ENCODE measurements around the gene ARR3.

ARR3 gene

GRCh38 chrX:70231666-70232065 lies 36.5 kb upstream of the ARR3 start:
- TF ChIP-seq, protein P1, sequence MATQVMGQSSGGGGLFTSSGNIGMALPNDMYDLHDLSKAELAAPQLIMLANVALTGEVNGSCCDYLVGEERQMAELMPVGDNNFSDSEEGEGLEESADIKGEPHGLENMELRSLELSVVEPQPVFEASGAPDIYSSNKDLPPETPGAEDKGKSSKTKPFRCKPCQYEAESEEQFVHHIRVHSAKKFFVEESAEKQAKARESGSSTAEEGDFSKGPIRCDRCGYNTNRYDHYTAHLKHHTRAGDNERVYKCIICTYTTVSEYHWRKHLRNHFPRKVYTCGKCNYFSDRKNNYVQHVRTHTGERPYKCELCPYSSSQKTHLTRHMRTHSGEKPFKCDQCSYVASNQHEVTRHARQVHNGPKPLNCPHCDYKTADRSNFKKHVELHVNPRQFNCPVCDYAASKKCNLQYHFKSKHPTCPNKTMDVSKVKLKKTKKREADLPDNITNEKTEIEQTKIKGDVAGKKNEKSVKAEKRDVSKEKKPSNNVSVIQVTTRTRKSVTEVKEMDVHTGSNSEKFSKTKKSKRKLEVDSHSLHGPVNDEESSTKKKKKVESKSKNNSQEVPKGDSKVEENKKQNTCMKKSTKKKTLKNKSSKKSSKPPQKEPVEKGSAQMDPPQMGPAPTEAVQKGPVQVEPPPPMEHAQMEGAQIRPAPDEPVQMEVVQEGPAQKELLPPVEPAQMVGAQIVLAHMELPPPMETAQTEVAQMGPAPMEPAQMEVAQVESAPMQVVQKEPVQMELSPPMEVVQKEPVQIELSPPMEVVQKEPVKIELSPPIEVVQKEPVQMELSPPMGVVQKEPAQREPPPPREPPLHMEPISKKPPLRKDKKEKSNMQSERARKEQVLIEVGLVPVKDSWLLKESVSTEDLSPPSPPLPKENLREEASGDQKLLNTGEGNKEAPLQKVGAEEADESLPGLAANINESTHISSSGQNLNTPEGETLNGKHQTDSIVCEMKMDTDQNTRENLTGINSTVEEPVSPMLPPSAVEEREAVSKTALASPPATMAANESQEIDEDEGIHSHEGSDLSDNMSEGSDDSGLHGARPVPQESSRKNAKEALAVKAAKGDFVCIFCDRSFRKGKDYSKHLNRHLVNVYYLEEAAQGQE (IDR thresholded peaks at IDR 0.05; ENCODE audit: low read depth): no peak
- TF ChIP-seq TAF1 (IDR thresholded peaks at IDR 0.05; ENCODE audit: low read depth) (no peak), RAD21 (IDR thresholded peaks at IDR 0.05; ENCODE audit: low read depth) (no peak), EGR1 (IDR thresholded peaks at IDR 0.05) (no peak), ZBTB7A (IDR thresholded peaks at IDR 0.05; ENCODE audit: low read depth) (no peak), FOXM1 (IDR thresholded peaks at IDR 0.05; ENCODE audit: borderline replicate concordance, low read depth) (no peak), CEBPB (IDR thresholded peaks at IDR 0.05) (no peak), YY1 (IDR thresholded peaks at IDR 0.05; ENCODE audit: low read depth) (no peak), TCF12 (IDR thresholded peaks at IDR 0.05; ENCODE audit: low read depth) (no peak), NFIC (IDR thresholded peaks at IDR 0.05) (no peak)

DNA sequence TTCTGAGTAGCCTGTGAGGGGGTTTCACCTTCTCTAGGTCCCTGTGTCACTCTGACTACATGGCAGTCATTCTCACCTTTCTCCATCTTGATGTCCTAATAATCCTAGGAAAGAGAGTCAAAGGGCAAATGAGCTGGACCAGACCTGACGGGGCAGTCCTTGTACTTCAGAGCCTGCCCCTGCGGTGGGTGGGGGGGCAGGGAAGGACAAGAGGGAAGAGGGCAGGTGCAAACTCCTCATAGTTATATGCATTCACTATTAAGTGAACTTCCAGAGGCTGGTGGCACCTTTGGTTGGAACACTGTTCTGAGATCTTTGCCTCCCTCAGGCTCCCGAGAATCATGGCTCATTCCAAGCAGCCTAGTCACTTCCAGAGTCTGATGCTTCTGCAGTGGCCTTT lies 33.8 kb upstream of the ARR3 start, which contains the start of gene AWAT1:
Gene AWAT1, plus strand, starts transcription at position 301 of the 400 bp plus-strand sequence. Its CDS starts 41 bp downstream, at position 342.
- TF ChIP-seq TAF1 (IDR thresholded peaks at IDR 0.05; ENCODE audit: low read depth) (no peak), NFIC (IDR thresholded peaks at IDR 0.05) (no peak), TCF12 (IDR thresholded peaks at IDR 0.05; ENCODE audit: low read depth) (no peak), CEBPB (IDR thresholded peaks at IDR 0.05) (no peak), YY1 (IDR thresholded peaks at IDR 0.05; ENCODE audit: low read depth) (no peak), EGR1 (IDR thresholded peaks at IDR 0.05) (no peak), EP300 (IDR thresholded peaks at IDR 0.05; ENCODE audit: borderline replicate concordance) (no peak), ZBTB7A (IDR thresholded peaks at IDR 0.05; ENCODE audit: low read depth) (no peak), MAX (IDR thresholded peaks at IDR 0.05) (no peak), TEAD4 (IDR thresholded peaks at IDR 0.05) (no peak), CREB1 (IDR thresholded peaks at IDR 0.05; ENCODE audit: low read depth) (no peak), RAD21 (IDR thresholded peaks at IDR 0.05; ENCODE audit: low read depth) (no peak)
- TF ChIP-seq, protein P1 (IDR thresholded peaks at IDR 0.05; ENCODE audit: low read depth): no peak

GRCh38 chrX:70240751-70241150 lies 27.4 kb upstream of the ARR3 start:
- TF ChIP-seq EP300 (IDR thresholded peaks at IDR 0.05; ENCODE audit: borderline replicate concordance) (no peak), YY1 (IDR thresholded peaks at IDR 0.05; ENCODE audit: low read depth) (no peak), CREB1 (IDR thresholded peaks at IDR 0.05; ENCODE audit: low read depth) (no peak), ZBTB7A (IDR thresholded peaks at IDR 0.05; ENCODE audit: low read depth) (no peak)

DNA sequence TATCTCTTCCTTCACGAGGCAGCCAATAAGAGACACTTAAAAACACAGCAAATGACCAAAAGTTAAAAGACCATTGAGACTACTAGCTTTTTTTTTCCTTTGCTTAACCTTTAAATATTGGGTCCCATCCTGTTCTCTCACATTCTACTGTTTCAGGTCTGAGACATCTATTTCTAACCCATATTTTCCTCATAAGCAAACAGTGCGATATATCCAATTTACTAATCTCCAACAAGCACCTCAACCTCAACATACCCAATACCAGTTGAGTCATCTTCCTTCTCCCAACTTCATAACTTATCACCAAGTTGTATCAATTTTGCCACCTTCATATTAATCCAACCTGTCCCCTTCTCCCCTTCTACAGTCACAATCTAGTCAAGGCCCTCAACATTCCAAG lies 26.6 kb upstream of the ARR3 start:
- TF ChIP-seq MAX (IDR thresholded peaks at IDR 0.05) (no peak), NFIC (IDR thresholded peaks at IDR 0.05) (no peak), EGR1 (IDR thresholded peaks at IDR 0.05) (no peak), RAD21 (IDR thresholded peaks at IDR 0.05; ENCODE audit: low read depth) (no peak), EP300 (IDR thresholded peaks at IDR 0.05; ENCODE audit: borderline replicate concordance) (no peak), TAF1 (IDR thresholded peaks at IDR 0.05; ENCODE audit: low read depth) (no peak), YY1 (IDR thresholded peaks at IDR 0.05; ENCODE audit: low read depth) (no peak), TCF12 (IDR thresholded peaks at IDR 0.05; ENCODE audit: low read depth) (no peak), TEAD4 (IDR thresholded peaks at IDR 0.05) (no peak), FOXM1 (IDR thresholded peaks at IDR 0.05; ENCODE audit: borderline replicate concordance, low read depth) (no peak), ZBTB7A (IDR thresholded peaks at IDR 0.05; ENCODE audit: low read depth) (no peak), CREB1 (IDR thresholded peaks at IDR 0.05; ENCODE audit: low read depth) (no peak)
- TF ChIP-seq, protein P1 (IDR thresholded peaks at IDR 0.05; ENCODE audit: low read depth): no peak
- TF ChIP-seq, protein P2, sequence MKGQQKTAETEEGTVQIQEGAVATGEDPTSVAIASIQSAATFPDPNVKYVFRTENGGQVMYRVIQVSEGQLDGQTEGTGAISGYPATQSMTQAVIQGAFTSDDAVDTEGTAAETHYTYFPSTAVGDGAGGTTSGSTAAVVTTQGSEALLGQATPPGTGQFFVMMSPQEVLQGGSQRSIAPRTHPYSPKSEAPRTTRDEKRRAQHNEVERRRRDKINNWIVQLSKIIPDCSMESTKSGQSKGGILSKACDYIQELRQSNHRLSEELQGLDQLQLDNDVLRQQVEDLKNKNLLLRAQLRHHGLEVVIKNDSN (IDR thresholded peaks at IDR 0.05): no peak

DNA sequence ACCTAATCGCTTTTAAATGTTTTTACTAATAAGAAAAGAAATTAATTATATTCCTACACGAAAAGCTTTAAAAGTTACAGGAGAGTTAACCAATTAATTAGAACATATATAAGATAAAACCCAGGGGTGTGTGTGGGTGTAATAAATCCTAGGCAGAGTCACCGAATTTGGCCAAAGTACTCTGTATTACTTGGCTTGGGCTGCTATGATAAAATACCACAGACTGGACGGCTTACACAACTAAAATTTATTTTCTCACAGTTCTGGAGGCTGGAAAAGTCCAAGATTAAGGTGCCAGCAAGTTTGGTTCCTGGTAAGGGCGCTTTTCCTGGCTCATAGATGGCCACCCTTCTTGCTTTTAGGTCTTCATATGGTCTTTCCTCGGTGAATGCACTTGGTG lies 23.3 kb upstream of the ARR3 start:
- TF ChIP-seq TAF1 (IDR thresholded peaks at IDR 0.05; ENCODE audit: low read depth): no peak
- TF ChIP-seq CEBPB (IDR thresholded peaks at IDR 0.05): no peak
- no peak for TF ChIP-seq TEAD4 (IDR thresholded peaks at IDR 0.05)
- no peak for TF ChIP-seq ZBTB7A (IDR thresholded peaks at IDR 0.05; ENCODE audit: low read depth)
- no peak for TF ChIP-seq EGR1 (IDR thresholded peaks at IDR 0.05)

All from Ishikawa (cell line).